T47D (cell line): ENCODE results near the gene HLF.

Experiments used
- DNase-seq, 2 experiments: peaks; one replicate each; pipeline versions ENCODE4 v3.0.0 to v3.0.0-alpha.2; 2011 to 2012; ENCODE audit warnings: low read depth in 1 of 2, low spot score in 1 of 2
- JUND ChIP-seq: IDR thresholded peaks from 2 replicates; pipeline ENCODE4 v1.6.1; 2012; ENCODE audit warnings: low read depth
- in situ Hi-C: cut with HindIII; loops from 2 replicates; pipeline ENCODE4 v1.10.0; 2016; ENCODE audit warnings: low sequenced_read_pairs, low pct_unique_long_range_greater_than_20kb

HLF gene, protein sequence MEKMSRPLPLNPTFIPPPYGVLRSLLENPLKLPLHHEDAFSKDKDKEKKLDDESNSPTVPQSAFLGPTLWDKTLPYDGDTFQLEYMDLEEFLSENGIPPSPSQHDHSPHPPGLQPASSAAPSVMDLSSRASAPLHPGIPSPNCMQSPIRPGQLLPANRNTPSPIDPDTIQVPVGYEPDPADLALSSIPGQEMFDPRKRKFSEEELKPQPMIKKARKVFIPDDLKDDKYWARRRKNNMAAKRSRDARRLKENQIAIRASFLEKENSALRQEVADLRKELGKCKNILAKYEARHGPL

DNA sequence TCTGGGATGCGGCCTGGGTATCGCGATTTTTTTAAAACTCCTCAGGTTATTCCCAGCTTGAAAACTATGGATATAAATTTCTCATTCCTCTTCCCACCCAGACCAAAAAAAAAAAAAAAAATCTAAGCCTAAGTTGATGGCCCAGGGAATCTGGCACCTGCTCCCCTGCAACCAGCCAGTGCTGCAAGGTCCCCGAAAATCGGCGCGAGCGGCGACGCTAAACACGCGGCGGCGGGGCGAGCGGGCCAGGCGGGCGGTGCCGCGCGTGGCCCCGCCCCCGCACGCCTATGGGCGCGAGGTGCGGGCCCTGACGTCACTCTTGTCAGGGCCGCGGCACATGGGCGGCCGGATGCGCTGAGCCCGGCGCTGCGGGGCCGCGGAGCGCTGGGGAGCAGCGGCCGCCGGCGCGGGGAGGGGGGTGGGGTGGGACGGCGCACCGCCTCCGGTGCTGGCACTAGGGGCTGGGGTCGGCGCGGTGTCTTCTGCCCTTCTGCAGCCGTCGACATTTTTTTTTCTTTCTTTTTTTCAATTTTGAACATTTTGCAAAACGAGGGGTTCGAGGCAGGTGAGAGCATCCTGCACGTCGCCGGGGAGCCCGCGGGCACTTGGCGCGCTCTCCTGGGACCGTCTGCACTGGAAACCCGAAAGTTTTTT, at the start of gene HLF:
Gene HLF (plus strand): TSS at position 316 of the 654 bp plus-strand sequence. CDS start 525 bp downstream, outside the sequence.
- in situ Hi-C loops = no loop called here
- peak; percentile 59 to 85 for DNase-seq
- no peak for TF ChIP-seq JUND

DNA sequence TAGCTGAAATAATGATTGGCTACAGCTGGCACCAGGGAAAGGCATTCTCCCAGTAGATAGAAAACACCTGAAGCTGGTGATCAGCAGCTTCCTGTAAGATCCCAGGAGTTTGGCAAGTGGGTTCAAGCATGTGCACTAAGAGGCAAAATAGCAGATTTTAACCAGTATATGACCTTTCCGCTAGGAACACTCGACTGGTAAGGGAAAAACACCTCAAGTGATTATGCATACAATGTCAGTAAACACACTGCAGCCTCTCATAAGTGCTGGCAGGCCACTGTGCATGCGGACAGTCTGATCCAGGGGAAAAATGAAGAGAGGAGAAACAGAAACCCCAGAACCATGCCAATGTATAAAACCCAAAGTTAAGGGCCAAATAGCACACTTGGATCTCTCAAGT, 49.0 kb upstream of the HLF start:
- in situ Hi-C loops = no loop called here
- no peak for TF ChIP-seq JUND
- DNase-seq = no peak

DNA sequence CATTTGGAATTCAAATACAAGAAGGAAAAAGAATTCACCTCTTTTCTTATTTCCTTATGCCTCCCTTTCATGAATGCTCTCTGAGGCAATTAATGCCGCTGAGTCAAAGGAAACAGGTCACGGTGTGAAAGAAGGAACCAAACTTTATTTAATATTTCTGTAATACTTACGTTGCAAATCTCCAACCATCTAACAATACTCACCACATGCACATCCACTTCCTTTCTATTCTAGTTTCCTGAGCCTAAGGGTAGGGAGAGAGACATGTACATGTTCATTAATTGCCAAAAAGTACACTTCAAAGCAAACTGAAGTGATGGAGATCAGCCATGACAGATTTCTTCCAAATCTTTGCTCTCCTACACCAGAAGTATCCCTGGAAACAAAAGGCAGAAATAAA, 47.9 kb upstream of the HLF start:
- in situ Hi-C loops = no loop called here
- TF ChIP-seq JUND = no peak

DNA sequence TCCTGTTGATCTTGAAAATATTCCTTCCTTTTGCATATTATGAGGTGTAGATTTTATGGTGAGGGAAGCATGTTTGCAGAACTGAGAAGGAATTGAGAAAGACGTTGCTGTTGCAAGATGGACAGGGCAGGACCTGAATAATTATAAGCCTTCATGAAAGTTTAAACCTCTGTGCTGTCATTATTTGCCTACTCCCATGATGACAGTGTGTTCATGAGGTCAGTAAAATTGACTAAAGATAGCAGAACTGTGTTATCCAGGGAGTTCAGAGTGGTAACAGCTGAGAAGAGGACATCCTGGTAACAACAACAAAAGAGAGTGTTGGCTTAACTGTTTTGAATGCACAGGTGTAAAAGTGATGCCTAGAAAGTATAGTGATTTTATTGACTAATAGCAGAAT, 45.3 kb upstream of the HLF start:
- DNase-seq = no peak
- TF ChIP-seq JUND = no peak
- in situ Hi-C loops = no loop called here

More for the DNA sequence above, 47.9 kb upstream of the HLF start:
- DNase-seq = no peak

DNA sequence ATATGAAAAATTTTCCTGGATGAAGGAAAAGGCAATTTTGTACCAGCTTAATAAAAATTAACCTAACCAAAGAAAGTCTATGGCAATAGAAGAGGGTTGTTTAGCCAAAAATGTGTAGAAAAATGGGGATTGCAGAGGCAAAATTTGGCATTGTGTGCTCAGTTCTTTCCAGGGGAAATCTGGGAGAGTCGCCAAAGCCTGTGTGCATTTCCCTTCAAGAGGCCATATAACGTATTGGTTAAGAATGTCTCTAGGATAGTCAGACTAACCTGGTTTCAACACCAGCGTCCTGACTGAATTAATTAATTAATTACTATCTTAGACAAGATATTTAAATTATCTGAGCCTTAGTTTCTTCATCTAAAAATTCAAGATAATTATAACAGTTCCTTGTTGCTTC, 44.8 kb upstream of the HLF start:
- in situ Hi-C loops = no loop called here
- DNase-seq = no peak
- TF ChIP-seq JUND = no peak

DNA sequence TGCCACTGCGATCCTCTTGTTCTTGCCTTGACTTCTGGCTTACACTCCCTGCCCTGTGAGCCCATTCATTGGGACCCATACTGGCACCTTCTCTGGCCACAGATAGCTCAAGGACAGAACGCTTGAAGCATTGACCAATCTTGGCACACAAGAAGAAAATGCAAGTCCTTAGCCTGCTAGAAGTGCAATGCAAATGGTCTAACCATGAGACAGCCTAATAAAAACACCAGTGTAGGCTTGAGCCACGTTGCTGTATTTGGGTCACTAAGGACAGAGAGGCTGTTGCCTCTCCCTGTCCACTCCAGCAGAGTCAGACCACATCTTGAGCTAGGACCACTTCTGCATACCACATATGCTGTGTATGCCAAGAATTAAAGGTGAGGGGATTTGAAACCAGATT, 41.2 kb upstream of the HLF start:
- in situ Hi-C loops = no loop called here
- no peak for DNase-seq
- TF ChIP-seq JUND = no peak

DNA sequence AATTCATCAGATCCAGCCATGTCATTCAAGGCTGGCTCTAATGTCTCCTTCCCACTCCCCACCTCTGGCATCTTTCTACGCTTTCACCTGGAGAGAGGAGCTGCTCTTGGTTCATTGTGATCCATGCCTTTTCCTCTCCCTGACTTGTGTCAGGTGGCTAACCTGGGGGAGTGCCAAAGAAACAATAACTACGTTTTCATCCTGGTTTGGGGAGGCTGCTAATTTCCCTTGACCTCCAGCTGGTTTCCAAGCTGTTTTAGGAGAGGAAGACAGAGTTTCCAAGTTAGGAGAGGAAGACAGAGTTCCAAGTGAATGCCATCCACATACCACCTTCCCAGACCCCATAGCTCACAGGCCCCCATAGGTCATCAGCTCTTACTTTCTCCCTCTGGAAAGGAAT, 40.0 kb upstream of the HLF start:
- in situ Hi-C loops = no loop called here
- no peak for TF ChIP-seq JUND
- DNase-seq = no peak

DNA sequence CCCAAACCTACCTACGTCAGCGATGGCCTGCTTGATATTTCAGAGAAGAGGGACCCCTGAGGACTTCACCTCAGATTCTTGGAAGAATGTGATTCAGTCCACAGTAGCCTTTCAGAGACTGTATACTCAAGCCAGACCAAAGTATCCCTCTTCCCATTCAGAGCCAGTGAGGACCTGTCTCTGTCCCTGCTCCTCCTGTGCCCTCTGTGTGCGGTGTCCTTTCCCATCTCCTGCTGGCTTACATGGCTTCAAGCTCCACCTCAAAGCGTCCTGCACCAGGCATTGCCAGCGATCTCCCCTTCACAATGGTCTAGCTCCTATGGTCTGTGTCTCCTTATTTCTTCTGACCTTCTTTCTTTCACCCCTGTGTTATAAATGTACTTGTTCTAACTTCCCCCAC, 39.5 kb upstream of the HLF start:
- DNase-seq = no peak
- no peak for TF ChIP-seq JUND
- in situ Hi-C loops = no loop called here

DNA sequence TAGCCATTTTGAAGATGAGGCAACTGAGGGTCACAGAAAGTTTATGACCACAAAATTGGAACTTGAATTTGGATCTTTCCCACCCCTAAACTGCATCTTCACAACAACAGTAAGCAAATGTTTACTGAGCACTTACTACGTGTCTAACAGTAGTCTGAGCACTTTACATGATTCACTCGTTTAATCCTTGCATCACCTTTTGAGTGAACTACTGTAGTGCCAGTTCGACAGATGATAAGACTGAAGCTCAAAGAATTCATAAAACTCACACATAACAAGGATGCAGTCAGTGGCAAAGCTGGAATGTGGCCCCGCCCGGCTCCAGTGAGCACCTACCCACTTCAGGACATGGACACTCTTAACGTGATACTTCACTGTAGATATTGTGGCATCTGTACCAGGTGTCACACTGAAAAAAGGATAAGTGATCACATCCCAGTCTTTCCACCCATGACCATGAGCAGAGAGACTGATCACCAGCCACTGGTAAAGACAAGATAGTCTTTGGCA, 36.0 kb upstream of the HLF start:
- no peak for DNase-seq
- in situ Hi-C loops = no loop called here
- no peak for TF ChIP-seq JUND

DNA sequence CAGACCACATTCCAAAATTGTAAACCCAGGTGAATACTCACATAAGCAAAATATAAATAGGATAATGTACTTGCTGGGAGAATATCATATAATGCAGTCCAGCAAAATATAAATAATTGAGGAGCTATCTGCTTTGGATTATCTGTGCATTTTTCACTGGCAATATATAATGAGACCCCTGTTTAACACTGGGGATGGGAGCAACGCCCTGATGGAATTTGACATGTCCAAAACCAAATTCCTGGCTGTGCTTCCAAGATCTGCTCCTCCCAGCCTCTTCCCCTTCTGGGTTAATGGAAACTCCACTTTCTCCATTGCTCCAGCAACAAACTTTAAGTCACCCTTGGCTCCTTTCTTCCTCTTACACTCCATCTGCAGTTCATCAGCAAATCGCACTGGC, 35.5 kb upstream of the HLF start:
- in situ Hi-C loops = no loop called here
- no peak for DNase-seq
- TF ChIP-seq JUND = no peak

DNA sequence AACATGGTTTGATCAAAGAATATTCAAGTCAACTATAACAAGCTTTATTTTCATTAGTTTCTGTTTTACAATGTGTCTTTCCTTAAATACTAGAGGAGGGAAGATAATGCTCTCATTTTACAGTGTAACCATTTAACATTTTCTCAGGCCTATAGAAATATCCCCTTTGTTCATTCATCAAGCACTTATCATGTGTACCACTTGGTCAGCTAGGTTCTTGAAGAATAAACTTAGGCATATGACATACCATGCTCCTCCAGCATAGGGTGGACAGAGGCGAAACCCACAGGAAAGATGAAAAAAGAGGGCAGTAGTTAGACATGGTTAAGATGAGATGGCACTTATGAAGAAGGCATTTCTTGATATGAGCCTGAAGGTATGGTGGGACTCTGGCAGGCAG, 34.0 kb upstream of the HLF start:
- no peak for DNase-seq
- in situ Hi-C loops = no loop called here
- no peak for TF ChIP-seq JUND

DNA sequence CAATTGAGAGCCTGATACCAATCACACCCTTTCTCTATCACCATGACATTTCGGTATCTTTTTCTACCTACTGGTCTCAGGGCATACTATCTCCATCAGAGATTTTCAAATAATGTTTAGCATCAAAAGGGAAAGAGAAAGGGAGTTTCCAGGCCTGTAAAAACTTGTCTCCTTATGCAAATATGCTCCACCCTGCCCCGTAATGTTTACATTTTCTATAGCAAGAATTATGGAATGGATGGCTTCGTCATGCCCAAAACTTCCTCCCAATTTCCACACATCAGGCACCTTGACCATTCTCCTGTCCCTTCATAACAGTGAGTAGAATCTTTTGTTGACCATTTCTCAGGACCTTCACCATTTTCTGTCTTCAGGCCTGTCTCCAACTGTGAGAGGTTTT, 30.9 kb upstream of the HLF start:
- in situ Hi-C loops = no loop called here
- TF ChIP-seq JUND = no peak
- DNase-seq = no peak

DNA sequence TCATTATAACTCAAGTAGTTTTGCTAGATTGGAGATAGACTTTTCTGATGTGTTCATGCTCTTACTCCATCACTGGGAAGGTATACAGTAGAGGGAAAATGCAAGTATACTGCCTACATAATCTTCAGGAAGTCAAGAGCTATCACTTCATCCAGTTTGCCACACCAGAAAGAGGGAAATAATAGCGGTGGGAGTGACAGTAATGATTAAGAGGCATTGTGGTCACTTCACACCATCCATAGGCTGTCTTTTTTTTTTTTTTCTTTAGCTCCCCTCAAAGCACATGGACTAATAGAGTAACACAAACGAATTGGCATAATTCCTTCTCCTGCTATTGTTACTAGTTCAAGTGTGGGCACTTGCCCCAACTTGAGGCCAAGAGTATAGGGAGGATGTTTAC, 28.4 kb upstream of the HLF start:
- DNase-seq = no peak
- TF ChIP-seq JUND = no peak
- in situ Hi-C loops = no loop called here
